ENCODE measurements around the gene FBN1.

The FBN1 gene

GRCh38 chr15:48426044-48426443 is 219.5 kb downstream of the FBN1 start:
- no peaks in the 10 kb centered on the region for H3K36me3 ChIP-seq (replicated peaks; ENCODE audit: low read depth, low read length)

GRCh38 chr15:48425051-48425450 is 220.5 kb downstream of the FBN1 start:
- H3K36me3 ChIP-seq (replicated peaks; ENCODE audit: low read depth, low read length), result no peaks in the 10 kb centered on the region
- H3K4me1 ChIP-seq (ENCODE audit: low read length), result no peaks in the 10 kb centered on the region
- H3K27me3 ChIP-seq (ENCODE audit: low read depth, low read length), result no peaks in the 10 kb centered on the region
- H3K27ac ChIP-seq (ENCODE audit: low read length), result no peak overlapping the region
- no peaks in the 10 kb centered on the region for H3K79me2 ChIP-seq (ENCODE audit: low read length)
- no peak overlapping the region for H2AFZ ChIP-seq (ENCODE audit: low read depth, low read length)
- no peaks in the 10 kb centered on the region for H3K9me3 ChIP-seq (ENCODE audit: insufficient read depth, low read length)
- H3K9ac ChIP-seq (ENCODE audit: low read length), result no peak overlapping the region
- no peak overlapping the region for H3K4me3 ChIP-seq (ENCODE audit: low read length)
- TF ChIP-seq EZH2phosphoT487 (IDR thresholded peaks at IDR 0.05; ENCODE audit: low read depth) (no peak), CTCF (IDR thresholded peaks at IDR 0.05; ENCODE audit: low read depth, low read length) (no peak)
- H3K4me2 ChIP-seq (ENCODE audit: low read length), result no peak overlapping the region
- no peaks in the 10 kb centered on the region for H4K20me1 ChIP-seq (ENCODE audit: insufficient read depth, low read length)

More at GRCh38 chr15:48426044-48426443, 219.5 kb downstream of the FBN1 start:
- no peak for TF ChIP-seq CTCF (IDR thresholded peaks at IDR 0.05; ENCODE audit: low read depth, low read length)
- no peak for TF ChIP-seq EZH2phosphoT487 (IDR thresholded peaks at IDR 0.05; ENCODE audit: low read depth)
- Histone ChIP-seq H4K20me1 (ENCODE audit: insufficient read depth, low read length) (no peaks in the 10 kb centered on the region), H3K9me3 (ENCODE audit: insufficient read depth, low read length) (no peaks in the 10 kb centered on the region), H2AFZ (ENCODE audit: low read depth, low read length) (no peak overlapping the region), H3K27ac (ENCODE audit: low read length) (no peak overlapping the region), H3K9ac (ENCODE audit: low read length) (no peak overlapping the region), H3K4me1 (ENCODE audit: low read length) (no peaks in the 10 kb centered on the region), H3K4me3 (ENCODE audit: low read length) (no peak overlapping the region), H3K79me2 (ENCODE audit: low read length) (no peaks in the 10 kb centered on the region), H3K27me3 (ENCODE audit: low read depth, low read length) (no peaks in the 10 kb centered on the region), H3K4me2 (ENCODE audit: low read length) (no peak overlapping the region)

DNA sequence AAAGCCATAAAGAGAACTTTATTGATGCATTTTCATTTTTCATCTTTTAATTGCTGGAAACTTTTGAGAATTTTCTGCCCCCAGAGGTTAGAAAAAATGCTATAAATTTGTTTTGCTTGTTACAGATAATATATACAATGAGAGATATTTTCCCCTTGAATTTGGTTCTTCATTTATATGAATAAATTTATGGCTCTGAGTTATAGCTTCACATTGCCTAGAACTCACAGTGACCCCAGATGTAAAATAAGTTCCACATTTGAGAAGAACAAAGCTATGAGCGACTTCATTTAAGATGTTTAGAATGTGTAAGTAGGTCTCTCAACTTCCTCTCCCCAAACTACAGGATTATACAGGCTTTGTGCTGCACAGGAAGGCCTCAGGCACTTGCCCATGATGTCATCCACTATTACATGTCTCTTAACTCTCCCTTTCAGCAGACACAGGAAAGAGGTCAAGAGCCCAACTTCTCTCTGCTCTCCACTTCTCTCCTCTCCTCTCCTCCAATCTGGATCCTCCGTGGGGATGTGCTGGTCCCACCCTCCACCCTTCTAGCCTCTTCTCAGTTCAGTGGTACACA is 221.5 kb downstream of the FBN1 start:
- H3K27me3 ChIP-seq (ENCODE audit: low read depth, low read length), result no peaks in the 10 kb centered on the region
- TF ChIP-seq CTCF (IDR thresholded peaks at IDR 0.05; ENCODE audit: low read depth, low read length) (no peak), EZH2phosphoT487 (IDR thresholded peaks at IDR 0.05; ENCODE audit: low read depth) (no peak)
- H3K27ac ChIP-seq (ENCODE audit: low read length), result no peak overlapping the region
- H3K4me3 ChIP-seq (ENCODE audit: low read length), result no peak overlapping the region
- no peak overlapping the region for H3K4me2 ChIP-seq (ENCODE audit: low read length)
- no peak overlapping the region for H2AFZ ChIP-seq (ENCODE audit: low read depth, low read length)
- H4K20me1 ChIP-seq (ENCODE audit: insufficient read depth, low read length), result no peaks in the 10 kb centered on the region
- no peaks in the 10 kb centered on the region for H3K9me3 ChIP-seq (ENCODE audit: insufficient read depth, low read length)
- H3K9ac ChIP-seq (ENCODE audit: low read length), result no peak overlapping the region
- no peaks in the 10 kb centered on the region for H3K36me3 ChIP-seq (replicated peaks; ENCODE audit: low read depth, low read length)
- H3K79me2 ChIP-seq (ENCODE audit: low read length), result no peaks in the 10 kb centered on the region
- no peaks in the 10 kb centered on the region for H3K4me1 ChIP-seq (ENCODE audit: low read length)

DNA sequence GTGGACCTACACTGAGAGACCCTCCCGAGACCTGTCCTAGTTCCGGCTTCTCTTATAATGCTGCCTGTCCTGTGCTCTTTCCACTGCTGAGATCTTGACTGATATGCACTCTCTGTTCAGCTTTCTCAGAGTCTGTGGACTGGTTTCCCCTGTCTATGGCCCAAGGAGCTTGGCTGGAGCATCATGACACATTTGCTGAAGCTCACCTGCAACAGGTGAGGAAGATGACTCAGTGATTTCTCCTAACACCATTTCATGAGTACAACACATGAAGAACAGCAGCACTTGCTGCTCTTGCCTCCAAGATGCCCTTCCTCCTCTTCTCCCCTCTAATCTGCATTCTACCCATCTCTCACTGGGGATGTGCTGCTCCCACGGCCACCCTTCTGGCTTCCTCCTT is 222.2 kb downstream of the FBN1 start:
- Histone ChIP-seq H3K27ac (ENCODE audit: low read length) (no peak overlapping the region), H3K36me3 (replicated peaks; ENCODE audit: low read depth, low read length) (no peaks in the 10 kb centered on the region), H4K20me1 (ENCODE audit: insufficient read depth, low read length) (no peaks in the 10 kb centered on the region), H3K4me3 (ENCODE audit: low read length) (no peak overlapping the region), H3K27me3 (ENCODE audit: low read depth, low read length) (no peaks in the 10 kb centered on the region), H3K9ac (ENCODE audit: low read length) (no peak overlapping the region), H3K79me2 (ENCODE audit: low read length) (no peaks in the 10 kb centered on the region), H2AFZ (ENCODE audit: low read depth, low read length) (no peak overlapping the region), H3K4me1 (ENCODE audit: low read length) (no peaks in the 10 kb centered on the region), H3K9me3 (ENCODE audit: insufficient read depth, low read length) (no peaks in the 10 kb centered on the region), H3K4me2 (ENCODE audit: low read length) (no peak overlapping the region)
- TF ChIP-seq CTCF (IDR thresholded peaks at IDR 0.05; ENCODE audit: low read depth, low read length), result no peak
- no peak for TF ChIP-seq EZH2phosphoT487 (IDR thresholded peaks at IDR 0.05; ENCODE audit: low read depth)
